RCC 7860 (cell line): ENCODE data around the gene DSC3.
A peak's percentile ranks its signal among the peaks of the same experiment; 100 is the strongest.
"Not testable (repeated sequence)": the region's sequence is repeated elsewhere in the genome, so short reads cannot be mapped to it uniquely, and the experiment has no call there.

Experiments
- DNase-seq: peaks from one replicate; pipeline ENCODE4 v3.0.0-alpha.2; 2015; ENCODE audit warnings: low spot score
- FAIRE-seq: peaks from 2 replicates; lab custom pipeline; 2012; peaks lifted over from hg19 to GRCh38; lab: Jason Lieb, UNC

The DSC3 gene

GRCh38 chr18:30978091-30978490 lies 64.5 kb downstream of the DSC3 start:
- FAIRE-seq, DNase-seq: not testable (repeated sequence)

GRCh38 chr18:30971338-30971956 lies 71.1 kb downstream of the DSC3 start:
- DNase-seq (peak; percentile 32), FAIRE-seq (peak; percentile 75)

- FAIRE-seq (peak; percentile 56), DNase-seq (peak; percentile 16)
Measured at GRCh38 chr18:30970196-30970816, 72.2 kb downstream of the DSC3 start.

- no peak for FAIRE-seq
- DNase-seq = no peak
Measured at GRCh38 chr18:30969670-30970170, 72.8 kb downstream of the DSC3 start.

- DNase-seq (no peak), FAIRE-seq (no peak)
Measured at GRCh38 chr18:30967701-30968100, 74.8 kb downstream of the DSC3 start.

GRCh38 chr18:30965237-30965636 lies 77.3 kb downstream of the DSC3 start:
- DNase-seq (no peak), FAIRE-seq (no peak)

- no peak for DNase-seq
- FAIRE-seq = no peak
Measured at GRCh38 chr18:30960661-30961060, 81.9 kb downstream of the DSC3 start.

GRCh38 chr18:30957066-30957465 lies 85.5 kb downstream of the DSC3 start:
- no peak for DNase-seq
- no peak for FAIRE-seq

GRCh38 chr18:30954262-30954661 lies 88.3 kb downstream of the DSC3 start:
- DNase-seq (no peak), FAIRE-seq (no peak)

GRCh38 chr18:30945761-30946160 lies 96.8 kb downstream of the DSC3 start:
- FAIRE-seq (no peak), DNase-seq (no peak)

GRCh38 chr18:30944773-30945417 lies 97.6 kb downstream of the DSC3 start:
- FAIRE-seq (no peak), DNase-seq (no peak)

- FAIRE-seq = no peak
- DNase-seq = no peak
Measured at GRCh38 chr18:30940952-30941539, 101.5 kb downstream of the DSC3 start.
